ENCODE results near the gene TMEM267. TPM values are rescaled to one million over a fixed set of nuclear protein-coding genes. Genes with fewer than 3 reads are reported as not detected.
A peak's percentile ranks its signal among the peaks of the same experiment; 100 is the strongest.

TMEM267 gene, protein sequence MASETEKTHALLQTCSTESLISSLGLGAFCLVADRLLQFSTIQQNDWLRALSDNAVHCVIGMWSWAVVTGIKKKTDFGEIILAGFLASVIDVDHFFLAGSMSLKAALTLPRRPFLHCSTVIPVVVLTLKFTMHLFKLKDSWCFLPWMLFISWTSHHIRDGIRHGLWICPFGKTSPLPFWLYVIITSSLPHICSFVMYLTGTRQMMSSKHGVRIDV
- total RNA-seq (2022) (18.4 and 19.5 TPM in 2 replicates), Bru-seq, nascent RNA (percentile 89 among the genes with signal in this experiment), BruChase-seq, experiment 1, labeled RNA remaining after a 6-hour chase (percentile 88 among the genes with signal in this experiment), BruChase-seq, experiment 2, labeled RNA remaining after a 2-hour chase (percentile 92 among the genes with signal in this experiment)
- long read RNA-seq, transcript TMEM267-201 (3 exons, 2,338 nt), result major isoform, 35 of 81 reads
- long read RNA-seq, partial matches to known transcripts, result 13 of 81 reads
- long read RNA-seq, other reads (novel, unspliced or antisense), result 29 of 81 reads

DNA sequence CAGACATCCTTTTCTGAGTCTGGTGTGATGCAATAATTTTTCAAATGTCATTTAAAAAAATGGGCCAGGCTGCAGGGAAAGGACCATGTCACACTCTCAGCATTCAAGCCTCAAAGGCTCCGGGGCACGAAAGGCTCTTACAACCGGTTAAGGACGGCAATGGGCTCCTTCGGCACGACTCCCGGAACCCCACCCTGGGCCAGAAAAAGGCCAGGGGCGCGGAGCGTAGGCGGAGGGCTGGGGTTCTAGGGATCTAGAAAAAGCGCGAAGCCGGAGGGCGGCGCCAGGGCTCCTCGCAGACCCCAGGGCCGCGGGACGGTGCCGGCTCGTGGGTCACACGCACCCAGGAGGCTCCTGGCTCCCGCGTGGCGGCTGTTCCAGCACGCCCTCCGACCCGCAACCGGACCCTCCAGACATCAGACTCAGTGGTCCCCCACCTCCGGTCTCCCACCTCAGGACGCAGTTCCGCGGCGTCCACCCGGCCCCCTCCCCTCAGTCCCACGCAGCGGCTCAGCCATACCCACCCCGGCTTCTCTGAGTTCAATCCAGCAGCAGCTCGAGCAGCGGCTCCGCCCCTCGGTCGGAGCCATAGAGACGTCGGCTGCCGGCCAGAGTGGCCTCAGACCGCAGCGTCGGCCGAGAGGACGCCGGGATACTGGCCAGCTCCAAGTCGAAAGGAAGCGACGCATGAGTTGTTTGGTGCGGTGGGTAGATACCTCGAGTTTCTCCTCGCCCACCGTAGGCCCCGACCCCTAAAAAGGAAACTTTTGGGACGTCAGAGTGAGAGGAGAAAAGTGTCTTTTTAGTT, at the start of gene TMEM267:
Gene TMEM267 (minus strand): TSS at position 568 of the 808 bp plus-strand sequence. CDS start 29,896 bp downstream, outside the sequence.
- Mint-ChIP-seq H3K4me3 (ENCODE audit: unreplicated experiment) (peak within 1 kb of the TSS; percentile 77), H3K4me1 (ENCODE audit: insufficient read depth, unreplicated experiment) (peaks cover 11% of the 10 kb centered on the region), H3K36me3 (ENCODE audit: insufficient read depth, unreplicated experiment) (peaks cover 16% of the 10 kb centered on the region), H3K27ac (ENCODE audit: low read depth, unreplicated experiment) (peak within 1 kb of the TSS; percentile 94), H3K9me3 (ENCODE audit: unreplicated experiment) (no peaks in the 10 kb centered on the region), H3K27me3 (ENCODE audit: insufficient read depth, unreplicated experiment) (no peaks in the 10 kb centered on the region)
- POLR2A ChIA-PET, result interaction anchor here (0.6 to 5.0 kb wide), 39 partner anchors 9 to 537 kb away, joined by 3 to 113 read pairs (median 6); partner anchors contain the start of genes C5orf34, CCL28, HMGCS1 and NNT
- BruUV-seq (replicated peaks), result TSS peak; percentile 56
- peak; percentile 93 for DNase-seq (ENCODE audit: unreplicated experiment)
- TF ChIP-seq, protein P1, sequence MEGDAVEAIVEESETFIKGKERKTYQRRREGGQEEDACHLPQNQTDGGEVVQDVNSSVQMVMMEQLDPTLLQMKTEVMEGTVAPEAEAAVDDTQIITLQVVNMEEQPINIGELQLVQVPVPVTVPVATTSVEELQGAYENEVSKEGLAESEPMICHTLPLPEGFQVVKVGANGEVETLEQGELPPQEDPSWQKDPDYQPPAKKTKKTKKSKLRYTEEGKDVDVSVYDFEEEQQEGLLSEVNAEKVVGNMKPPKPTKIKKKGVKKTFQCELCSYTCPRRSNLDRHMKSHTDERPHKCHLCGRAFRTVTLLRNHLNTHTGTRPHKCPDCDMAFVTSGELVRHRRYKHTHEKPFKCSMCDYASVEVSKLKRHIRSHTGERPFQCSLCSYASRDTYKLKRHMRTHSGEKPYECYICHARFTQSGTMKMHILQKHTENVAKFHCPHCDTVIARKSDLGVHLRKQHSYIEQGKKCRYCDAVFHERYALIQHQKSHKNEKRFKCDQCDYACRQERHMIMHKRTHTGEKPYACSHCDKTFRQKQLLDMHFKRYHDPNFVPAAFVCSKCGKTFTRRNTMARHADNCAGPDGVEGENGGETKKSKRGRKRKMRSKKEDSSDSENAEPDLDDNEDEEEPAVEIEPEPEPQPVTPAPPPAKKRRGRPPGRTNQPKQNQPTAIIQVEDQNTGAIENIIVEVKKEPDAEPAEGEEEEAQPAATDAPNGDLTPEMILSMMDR (IDR thresholded peaks at IDR 0.05; ENCODE audit: unreplicated experiment), result no peak
- CTCF ChIA-PET, result interaction anchor here (0.6 to 4.5 kb wide), 42 partner anchors 8 to 711 kb away, joined by 3 to 142 read pairs (median 4); partner anchors contain the start of genes CCL28, HMGCS1 and ZNF131
- intact Hi-C loops (cut with micrococcal nuclease), result loop anchor here (1.0 to 2.0 kb wide), 4 partner anchors 51 to 257 kb away; partner anchors contain the start of gene HMGCS1

DNA sequence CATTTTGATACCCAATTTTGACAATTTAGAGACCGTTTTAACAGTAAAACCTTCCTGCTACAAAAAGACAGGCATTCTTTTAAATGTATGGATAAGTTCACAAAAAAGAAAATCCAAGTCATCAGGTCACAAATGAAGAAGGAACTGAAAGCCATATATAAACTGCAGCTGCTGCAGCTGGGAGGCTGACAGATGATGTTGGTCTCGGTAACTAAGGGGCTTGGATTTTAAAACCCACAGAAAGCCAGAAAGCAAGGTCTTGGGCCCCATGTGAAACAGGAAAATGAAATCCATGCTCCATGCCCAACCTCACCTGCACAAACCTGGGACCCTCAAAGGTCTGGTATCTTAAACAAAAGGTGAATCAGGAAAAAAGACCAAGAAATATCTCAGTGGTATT, 47.0 kb upstream of the TMEM267 start:
- Mint-ChIP-seq H3K9me3 (ENCODE audit: unreplicated experiment) (no peaks in the 10 kb centered on the region), H3K4me1 (ENCODE audit: insufficient read depth, unreplicated experiment) (no peaks in the 10 kb centered on the region), H3K27ac (ENCODE audit: low read depth, unreplicated experiment) (no peak overlapping the region), H3K4me3 (ENCODE audit: unreplicated experiment) (no peak overlapping the region), H3K36me3 (ENCODE audit: insufficient read depth, unreplicated experiment) (peaks cover 89% of the 10 kb centered on the region), H3K27me3 (ENCODE audit: insufficient read depth, unreplicated experiment) (no peaks in the 10 kb centered on the region)
- CTCF ChIA-PET, result interaction anchor here (0.6 to 1.1 kb wide), 3 partner anchors 10 to 130 kb away, joined by 3 read pairs; no protein-coding TSS in a partner anchor
- intact Hi-C loops (cut with micrococcal nuclease), result no loop called here
- DNase-seq (ENCODE audit: unreplicated experiment), result no peak
- BruUV-seq (replicated peaks), result no TSS peak
- POLR2A ChIA-PET, result interaction anchor here (0.6 to 1.2 kb wide), 2 partner anchors 10 to 169 kb away, joined by 5 to 6 read pairs; no protein-coding TSS in a partner anchor
- TF ChIP-seq, protein P1 (IDR thresholded peaks at IDR 0.05; ENCODE audit: unreplicated experiment), result no peak

DNA sequence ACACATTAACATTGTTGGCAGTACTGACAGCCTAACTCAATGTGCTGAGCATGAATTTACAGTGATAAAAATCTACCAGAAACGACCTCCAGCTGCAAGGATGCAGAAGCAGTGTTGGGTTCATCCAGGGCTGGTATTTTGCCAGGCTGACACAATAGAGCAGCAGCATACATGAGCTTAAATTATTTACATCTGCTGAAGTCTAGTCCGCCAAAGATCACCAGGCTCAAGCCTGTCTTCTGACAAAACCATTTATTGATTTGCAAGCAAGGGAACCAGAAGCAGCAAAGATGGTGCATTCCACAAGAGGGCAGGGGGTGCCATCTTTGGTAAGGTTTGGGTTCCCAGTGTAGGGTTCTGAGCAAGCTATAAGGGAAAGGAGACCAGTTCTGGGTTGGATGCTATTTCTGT, 40.0 kb upstream of the TMEM267 start:
- intact Hi-C loops (cut with micrococcal nuclease), result no loop called here
- POLR2A ChIA-PET, result interaction anchor here (1.0 to 2.7 kb wide), 2 partner anchors 8 to 11 kb away, joined by 3 to 23 read pairs; partner anchors contain the start of gene C5orf34
- BruUV-seq (replicated peaks), result no TSS peak
- CTCF ChIA-PET, result interaction anchor here (0.5 to 0.7 kb wide), 2 partner anchors 32 to 1352 kb away, joined by 3 read pairs; no protein-coding TSS in a partner anchor
- TF ChIP-seq, protein P1 (IDR thresholded peaks at IDR 0.05; ENCODE audit: unreplicated experiment), result no peak
- Mint-ChIP-seq H3K27ac (ENCODE audit: low read depth, unreplicated experiment) (no peak overlapping the region), H3K4me1 (ENCODE audit: insufficient read depth, unreplicated experiment) (no peaks in the 10 kb centered on the region), H3K9me3 (ENCODE audit: unreplicated experiment) (no peaks in the 10 kb centered on the region), H3K4me3 (ENCODE audit: unreplicated experiment) (no peak overlapping the region), H3K27me3 (ENCODE audit: insufficient read depth, unreplicated experiment) (no peaks in the 10 kb centered on the region), H3K36me3 (ENCODE audit: insufficient read depth, unreplicated experiment) (peaks cover 42% of the 10 kb centered on the region)
- DNase-seq (ENCODE audit: unreplicated experiment), result no peak

All from MCF 10A (cell line).